Skeletal muscle cell (primary cell): ENCODE data around the gene TEX26.

ENCODE experiments used
- DNase-seq: peaks from one replicate; pipeline ENCODE4 v3.0.0-alpha.2; 2010; ENCODE audit warnings: low read depth
- H3K4me3 ChIP-seq: 2 replicates; pipeline ENCODE4 v1.5.1; 2011; ENCODE audit warnings: low read depth, mild to moderate bottlenecking, control low read depth, low read length, moderate library complexity

Gene TEX26

GRCh38 chr13:30932481-30933353, at the start of gene TEX26:
TEX26 (plus strand) TSS chr13:30932656; CDS start chr13:30932716, 60 bp downstream.
- H3K4me3 ChIP-seq, result no peak within 1 kb of the TSS
- DNase-seq, result no peak

- no peak overlapping the region for H3K4me3 ChIP-seq
- no peak for DNase-seq
Measured at GRCh38 chr13:30882996-30883766, 49.3 kb upstream of the TEX26 start.

GRCh38 chr13:30884543-30884942, 47.9 kb upstream of the TEX26 start:
- no peak for DNase-seq
- no peak overlapping the region for H3K4me3 ChIP-seq

- H3K4me3 ChIP-seq, result no peak overlapping the region
- no peak for DNase-seq
Measured at GRCh38 chr13:30889196-30889690, 43.2 kb upstream of the TEX26 start.

- no peak for DNase-seq
- no peak overlapping the region for H3K4me3 ChIP-seq
Measured at GRCh38 chr13:30892966-30893365, 39.5 kb upstream of the TEX26 start.

GRCh38 chr13:30895773-30896172, 36.7 kb upstream of the TEX26 start:
- H3K4me3 ChIP-seq, result no peak overlapping the region
- peak; percentile 82 for DNase-seq

GRCh38 chr13:30898070-30898469, 34.4 kb upstream of the TEX26 start:
- no peak overlapping the region for H3K4me3 ChIP-seq
- DNase-seq, result no peak

- H3K4me3 ChIP-seq, result no peak overlapping the region
- peak; percentile 98 for DNase-seq
Measured at GRCh38 chr13:30898678-30899241, 33.7 kb upstream of the TEX26 start.

- no peak for DNase-seq
- H3K4me3 ChIP-seq, result no peak overlapping the region
Measured at GRCh38 chr13:30900436-30900835, 32.0 kb upstream of the TEX26 start.

GRCh38 chr13:30900952-30901749, 31.3 kb upstream of the TEX26 start:
- no peak for DNase-seq

GRCh38 chr13:30904043-30904442, 28.4 kb upstream of the TEX26 start:
- no peak overlapping the region for H3K4me3 ChIP-seq
- no peak for DNase-seq

More at GRCh38 chr13:30900952-30901749, 31.3 kb upstream of the TEX26 start:
- H3K4me3 ChIP-seq, result no peak overlapping the region

- peak within 1 kb of the TSS; percentile 37 for H3K4me3 ChIP-seq
Measured at GRCh38 chr13:30905932-30906383, 26.5 kb upstream of the TEX26 start, which contains the start of gene MEDAG. MEDAG (plus strand) TSS chr13:30906271; CDS start chr13:30906516, 245 bp downstream.

GRCh38 chr13:30906411-30907051, 25.9 kb upstream of the TEX26 start:
- no peak for DNase-seq
- peak overlapping the region; percentile 37 for H3K4me3 ChIP-seq

More at GRCh38 chr13:30905932-30906383, 26.5 kb upstream of the TEX26 start, which contains the start of gene MEDAG:
- DNase-seq, result peak; percentile 90

GRCh38 chr13:30907121-30907861, 25.2 kb upstream of the TEX26 start:
- peak overlapping the region; percentile 37 for H3K4me3 ChIP-seq
- no peak for DNase-seq

GRCh38 chr13:30908416-30908980, 24.0 kb upstream of the TEX26 start:
- H3K4me3 ChIP-seq, result peak overlapping the region; percentile 9
- DNase-seq, result peak; percentile 60

GRCh38 chr13:30910676-30911075, 21.8 kb upstream of the TEX26 start:
- no peak overlapping the region for H3K4me3 ChIP-seq
- DNase-seq, result no peak

- DNase-seq, result no peak
- no peak overlapping the region for H3K4me3 ChIP-seq
Measured at GRCh38 chr13:30915691-30916541, 16.5 kb upstream of the TEX26 start.
